Measurements from ENCODE around the gene CYP3A4. TPM values are rescaled to one million over a fixed set of nuclear protein-coding genes. Genes with fewer than 3 reads are reported as not detected.

The CYP3A4 gene
- total and polyA plus RNA-seq, 9 of the 15 experiments (the other 6 are each of a cell fraction or from before 2014, with no cell fraction given), result 0.07 to 0.08 TPM; not detected in 7

DNA sequence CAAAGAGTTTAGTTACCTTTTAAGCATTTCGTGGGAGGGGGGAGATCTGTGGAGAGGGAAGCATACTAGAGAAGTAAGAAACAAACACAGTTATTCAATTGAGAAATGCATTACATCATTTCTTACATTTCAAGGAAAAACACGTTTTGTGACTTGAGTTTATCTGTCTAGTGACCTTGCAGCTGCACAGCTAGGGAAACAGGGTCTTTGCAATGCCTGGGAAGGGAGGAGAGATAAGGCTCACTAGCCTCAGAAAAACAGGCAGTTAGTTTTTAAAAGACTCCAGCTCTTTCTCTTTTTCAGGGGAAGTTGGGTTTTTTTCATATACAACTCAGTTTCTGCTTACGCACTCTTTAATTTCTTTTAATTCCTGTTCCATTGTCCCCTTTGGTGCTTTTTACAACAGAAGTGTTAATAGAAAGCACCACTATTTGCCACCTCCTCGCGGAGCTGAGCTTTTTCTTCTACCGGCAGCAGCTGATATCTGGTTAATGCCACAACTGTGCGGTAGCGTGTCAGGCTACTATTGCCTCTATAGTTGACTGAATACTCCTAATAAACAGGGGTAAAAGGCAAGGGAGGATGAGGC lies 49.4 kb upstream of the CYP3A4 start (continued):
- TF ChIP-seq ZBTB43 (CRISPR knock-in tag; IDR thresholded peaks at IDR 0.05) (no peak), HMG20B (CRISPR knock-in tag; IDR thresholded peaks at IDR 0.05) (no peak), MBD2 (IDR thresholded peaks at IDR 0.05; ENCODE audit: borderline replicate concordance, low read depth) (peak; percentile 62; the same call in 1 of the 2 replicates), BCL6 (CRISPR knock-in tag; IDR thresholded peaks at IDR 0.05) (no peak), ERF (CRISPR knock-in tag; IDR thresholded peaks at IDR 0.05) (no peak), NFIX (CRISPR knock-in tag; IDR thresholded peaks at IDR 0.05; ENCODE audit: low read depth) (no peak), FIP1L1 (IDR thresholded peaks at IDR 0.05; ENCODE audit: low read depth, low read length, poor library complexity, severe bottlenecking) (no peak), ZNF780A (CRISPR knock-in tag; IDR thresholded peaks at IDR 0.05) (no peak), CREB1 (IDR thresholded peaks at IDR 0.05) (peak; percentile 74), CREB1 (CRISPR knock-in tag; IDR thresholded peaks at IDR 0.05) (0 out of 2 replicates have a peak, but pooled peaks have one; percentile 17), TRIM25 (IDR thresholded peaks at IDR 0.05; ENCODE audit: borderline replicate concordance) (no peak), KLF1 (tag; IDR thresholded peaks at IDR 0.05) (no peak), ZNF217 (CRISPR knock-in tag; IDR thresholded peaks at IDR 0.05) (no peak), SMC3 (conservative IDR thresholded peaks at IDR 0.05; ENCODE audit: insufficient read depth, low read depth, low read length) (no peak), POU5F1 (IDR thresholded peaks at IDR 0.05; ENCODE audit: borderline replicate concordance, low read depth, low read length, partially characterized antibody) (no peak), RAD21 (CRISPR knock-in tag; conservative IDR thresholded peaks at IDR 0.05 in 1 of 2, IDR thresholded peaks at IDR 0.05 in 1 of 2) (peak in 1 of 2 experiments; percentile 29)
- TF ChIP-seq, protein P1, sequence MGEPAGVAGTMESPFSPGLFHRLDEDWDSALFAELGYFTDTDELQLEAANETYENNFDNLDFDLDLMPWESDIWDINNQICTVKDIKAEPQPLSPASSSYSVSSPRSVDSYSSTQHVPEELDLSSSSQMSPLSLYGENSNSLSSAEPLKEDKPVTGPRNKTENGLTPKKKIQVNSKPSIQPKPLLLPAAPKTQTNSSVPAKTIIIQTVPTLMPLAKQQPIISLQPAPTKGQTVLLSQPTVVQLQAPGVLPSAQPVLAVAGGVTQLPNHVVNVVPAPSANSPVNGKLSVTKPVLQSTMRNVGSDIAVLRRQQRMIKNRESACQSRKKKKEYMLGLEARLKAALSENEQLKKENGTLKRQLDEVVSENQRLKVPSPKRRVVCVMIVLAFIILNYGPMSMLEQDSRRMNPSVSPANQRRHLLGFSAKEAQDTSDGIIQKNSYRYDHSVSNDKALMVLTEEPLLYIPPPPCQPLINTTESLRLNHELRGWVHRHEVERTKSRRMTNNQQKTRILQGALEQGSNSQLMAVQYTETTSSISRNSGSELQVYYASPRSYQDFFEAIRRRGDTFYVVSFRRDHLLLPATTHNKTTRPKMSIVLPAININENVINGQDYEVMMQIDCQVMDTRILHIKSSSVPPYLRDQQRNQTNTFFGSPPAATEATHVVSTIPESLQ (CRISPR knock-in tag; IDR thresholded peaks at IDR 0.05), result no peak; the same call in 1 of the 2 replicates

Measured in K562 (cell line).